AML-193 (cell line): ENCODE data around the gene TCEAL9.
"Not testable (repeated sequence)": the region's sequence is repeated elsewhere in the genome, so short reads cannot be mapped to it uniquely, and the experiment has no call there.

Experiments used
- DNase-seq, 2 experiments: peaks; one replicate each; lab custom pipeline; 2025; lab: John Stamatoyannopoulos, UW

The TCEAL9 gene

DNA sequence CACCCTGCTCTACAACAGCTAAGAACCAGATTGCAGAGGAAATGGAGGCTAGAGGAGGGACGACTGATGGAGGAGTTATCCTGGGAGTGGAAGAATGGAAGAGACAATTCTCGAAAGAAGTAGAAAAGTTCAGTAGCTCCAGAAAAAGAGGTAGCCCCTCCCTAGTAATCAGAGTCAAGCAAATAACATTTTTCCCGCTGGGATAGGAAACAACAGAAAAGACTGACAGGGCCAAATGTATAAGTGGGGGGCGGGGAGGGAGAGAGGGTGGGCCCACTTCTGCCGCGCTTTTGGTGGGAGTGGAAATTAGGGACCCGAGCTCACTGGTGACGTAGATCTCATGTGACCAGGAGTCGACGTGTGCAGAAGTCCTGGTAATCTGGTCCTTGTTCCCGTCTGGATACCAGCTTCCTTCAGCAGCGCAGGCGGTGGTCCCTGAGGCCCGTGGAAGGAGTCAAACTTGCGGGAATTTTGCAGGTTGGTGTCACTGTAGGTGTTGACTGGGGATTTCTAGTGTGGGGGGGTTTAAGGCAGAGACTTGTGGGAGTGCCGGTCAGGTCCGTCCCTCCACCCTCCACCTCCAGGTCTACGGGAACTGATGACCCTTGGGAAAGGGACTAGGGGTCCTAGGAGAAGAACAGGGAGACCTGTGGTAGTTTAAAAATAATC is at the start of gene TCEAL9:
Gene TCEAL9 (plus strand): TSS at position 377 of the 669 bp plus-strand sequence. CDS start 1,179 bp downstream, outside the sequence.
- DNase-seq: no peak

GRCh38 chrX:103309860-103310554 is 46.3 kb upstream of the TCEAL9 start:
- no peak for DNase-seq

- no peak for DNase-seq
These were observed 45.5 kb upstream of the TCEAL9 start, which contains the start of gene BEX2 for GRCh38 chrX:103310555-103311398. Gene BEX2, minus strand, starts transcription at chrX:103310990. Its CDS starts 1,014 bp downstream, at chrX:103309976.

- no peak for DNase-seq
These were observed 44.9 kb upstream of the TCEAL9 start for GRCh38 chrX:103311399-103311780.

GRCh38 chrX:103329991-103330390 is 26.3 kb upstream of the TCEAL9 start, which contains the start of gene TCEAL7:
Gene TCEAL7, plus strand, starts transcription at chrX:103330239. Its CDS starts 1,165 bp downstream, at chrX:103331404.
- DNase-seq: no peak

DNA sequence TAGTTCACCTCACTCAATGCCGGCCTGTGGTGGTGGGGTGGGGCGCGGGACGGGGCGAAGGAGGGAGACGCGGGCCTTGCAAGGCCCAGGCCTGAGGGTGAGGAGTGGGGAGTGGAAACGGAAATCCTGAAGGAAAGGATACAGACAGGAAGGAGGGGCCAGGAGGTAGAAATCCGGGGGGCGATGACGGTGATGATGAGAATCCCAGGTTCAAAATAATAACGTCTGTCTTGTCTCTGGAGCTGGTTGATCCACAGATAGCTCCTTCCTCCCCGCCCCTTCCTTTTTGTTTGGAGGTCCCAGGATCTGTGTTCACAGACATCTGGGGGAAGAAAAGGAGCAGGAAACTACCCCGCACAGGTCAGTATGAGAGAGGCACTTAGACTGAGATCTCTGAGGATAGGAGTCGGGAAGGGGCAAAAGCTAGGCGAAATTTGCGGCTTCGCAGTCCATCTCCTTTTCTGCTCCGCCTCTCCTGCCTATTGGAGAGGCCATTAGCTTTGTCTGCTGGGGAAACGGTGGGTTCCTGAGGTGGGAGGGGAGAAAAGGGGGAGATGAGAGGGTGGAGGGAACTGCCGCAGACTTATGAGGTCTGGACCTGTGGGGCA is 25.5 kb upstream of the TCEAL9 start:
- DNase-seq: no peak

GRCh38 chrX:103338663-103339062 is 17.6 kb upstream of the TCEAL9 start:
- DNase-seq: no peak

DNA sequence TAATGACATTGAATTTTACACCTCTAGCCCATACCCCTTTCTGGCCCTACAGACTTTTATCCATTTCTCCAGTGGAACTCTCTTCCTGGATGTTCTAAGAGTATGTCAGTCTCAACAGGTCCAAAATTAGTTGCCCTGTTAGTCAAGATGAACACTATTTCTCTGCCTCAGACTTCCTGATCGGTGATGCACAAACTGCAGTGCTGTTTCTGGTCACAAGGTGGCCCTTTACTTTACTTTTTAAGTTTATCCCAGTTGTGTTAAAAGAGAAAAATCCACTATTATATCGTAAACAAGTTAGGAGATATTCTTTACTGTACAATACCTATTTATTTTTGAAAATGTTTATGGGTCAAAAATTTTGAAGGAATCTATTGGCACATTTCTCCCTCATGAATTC is 13.2 kb upstream of the TCEAL9 start:
- DNase-seq: peak in 1 of 2 experiments; percentile 5

- DNase-seq: no peak
These were observed 11.7 kb upstream of the TCEAL9 start for GRCh38 chrX:103344606-103345005.

- no peak for DNase-seq
These were observed 8.5 kb upstream of the TCEAL9 start for GRCh38 chrX:103347682-103348397.

DNA sequence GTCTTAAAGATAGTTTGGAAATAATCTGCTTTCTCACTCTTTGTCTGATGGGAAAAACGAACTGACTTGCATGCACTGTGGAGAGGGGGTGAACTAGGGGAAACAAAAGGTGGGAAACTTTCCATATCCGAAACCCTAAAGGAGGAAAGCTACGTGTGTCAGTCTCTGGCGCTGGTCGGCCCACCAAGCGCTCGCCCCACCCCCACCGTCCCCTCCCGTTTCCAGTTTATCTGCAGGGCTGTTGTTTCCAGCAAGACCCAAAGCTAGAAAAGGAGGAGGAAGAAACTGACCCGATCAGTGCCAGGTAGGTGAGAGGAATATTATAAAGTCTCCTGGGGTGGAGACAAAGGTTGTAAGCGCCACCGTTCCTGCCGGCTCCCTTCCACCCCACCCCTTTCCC is 552 bp downstream of the TCEAL9 start:
- DNase-seq: no peak

DNA sequence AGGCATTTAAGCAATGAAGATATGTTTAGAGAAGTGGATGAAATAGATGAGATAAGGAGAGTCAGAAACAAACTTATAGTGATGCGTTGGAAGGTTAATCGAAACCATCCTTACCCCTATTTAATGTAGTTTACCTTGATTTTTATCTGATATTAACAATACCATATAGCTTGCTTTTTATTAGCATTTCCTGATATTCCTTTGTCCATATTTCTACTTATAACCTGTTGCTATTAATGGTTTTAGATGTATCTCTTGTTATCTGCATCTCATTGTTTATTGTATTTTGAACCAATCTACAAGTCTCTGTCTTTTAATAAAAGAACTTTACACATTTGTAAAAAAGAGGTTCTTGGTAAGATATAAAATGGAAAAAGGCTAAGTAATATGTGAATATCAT is 1.6 kb downstream of the TCEAL9 start:
- DNase-seq: no peak

DNA sequence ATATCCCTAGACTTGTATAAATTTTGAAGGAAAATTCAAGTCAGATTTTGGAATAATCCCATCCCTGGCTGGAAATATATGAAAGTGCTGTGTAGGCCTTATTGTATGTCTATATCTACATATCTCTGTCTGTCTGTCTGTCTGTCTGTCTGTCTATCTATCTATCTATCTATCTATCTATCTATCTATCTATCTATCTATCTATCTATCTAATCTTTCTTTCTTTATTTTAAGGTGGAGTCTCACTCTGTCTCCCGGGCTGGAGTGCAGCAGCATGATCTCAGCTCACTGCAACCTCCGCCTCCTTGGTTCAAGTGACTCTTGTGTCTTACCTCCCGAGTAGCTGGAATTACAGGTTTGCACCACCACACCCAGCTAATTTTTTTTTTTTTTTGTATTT is 3.3 kb downstream of the TCEAL9 start:
- DNase-seq: not testable (repeated sequence)

GRCh38 chrX:103360092-103360491 is 3.8 kb downstream of the TCEAL9 start:
- DNase-seq: no peak

- no peak for DNase-seq
These were observed 4.6 kb downstream of the TCEAL9 start for GRCh38 chrX:103360916-103361315.

DNA sequence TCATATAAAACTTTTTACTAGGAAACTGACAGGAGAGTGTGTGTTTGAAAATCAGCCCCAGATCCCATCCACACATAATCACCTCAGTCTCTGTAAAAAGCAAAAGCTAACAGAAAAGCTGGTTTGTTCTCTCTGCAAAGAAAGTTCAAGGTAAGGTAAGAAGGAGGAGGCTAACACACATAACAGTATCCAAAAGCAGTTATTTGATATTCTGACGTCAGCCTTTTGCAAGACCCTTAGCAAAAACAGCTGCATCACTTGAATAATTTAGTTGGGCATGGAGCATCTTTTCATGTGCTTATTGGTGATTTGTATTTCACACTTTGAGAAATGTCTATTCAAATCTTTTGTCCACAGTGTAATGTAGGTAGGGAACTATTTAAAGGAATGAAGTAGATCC is 5.5 kb downstream of the TCEAL9 start:
- DNase-seq: no peak

GRCh38 chrX:103362474-103362873 is 6.2 kb downstream of the TCEAL9 start:
- no peak for DNase-seq

DNA sequence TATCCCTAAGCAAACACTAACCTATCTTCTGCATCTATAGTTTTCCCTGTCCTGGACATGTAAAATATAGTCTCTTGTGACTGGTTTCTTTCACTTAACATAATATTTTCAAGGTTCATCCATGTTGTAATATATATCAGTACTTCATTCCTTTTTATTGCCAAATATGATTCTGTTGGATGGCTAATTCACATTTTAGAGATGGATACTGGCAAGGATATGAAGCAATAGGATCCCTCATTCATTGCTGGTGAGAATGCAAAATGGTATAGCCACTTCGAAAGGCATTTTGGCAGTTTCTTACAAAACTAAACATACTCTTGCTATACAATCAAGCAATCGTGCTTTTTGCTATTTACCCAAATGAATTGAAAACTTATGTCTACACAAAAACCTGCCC is 6.7 kb downstream of the TCEAL9 start:
- no peak for DNase-seq

DNA sequence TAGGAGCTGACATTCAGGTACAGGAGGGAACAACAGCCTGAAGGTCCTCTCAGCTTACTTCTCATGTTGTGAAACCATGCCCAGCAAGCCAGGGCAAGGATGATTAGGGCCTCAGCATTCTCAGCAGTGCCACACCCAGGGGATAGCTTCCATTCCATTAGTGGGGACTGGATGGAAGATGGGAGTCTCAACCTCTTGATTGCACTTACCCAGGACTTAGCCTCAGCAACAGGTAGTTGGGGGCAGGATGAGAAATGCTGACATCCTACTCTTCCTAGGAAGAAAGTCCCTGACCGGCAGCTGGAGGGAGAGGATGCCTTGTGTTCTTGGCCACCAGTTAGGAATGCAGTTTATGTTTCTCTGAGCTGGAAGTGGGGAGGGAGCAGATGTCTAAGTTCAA is 11.2 kb downstream of the TCEAL9 start:
- no peak for DNase-seq

DNA sequence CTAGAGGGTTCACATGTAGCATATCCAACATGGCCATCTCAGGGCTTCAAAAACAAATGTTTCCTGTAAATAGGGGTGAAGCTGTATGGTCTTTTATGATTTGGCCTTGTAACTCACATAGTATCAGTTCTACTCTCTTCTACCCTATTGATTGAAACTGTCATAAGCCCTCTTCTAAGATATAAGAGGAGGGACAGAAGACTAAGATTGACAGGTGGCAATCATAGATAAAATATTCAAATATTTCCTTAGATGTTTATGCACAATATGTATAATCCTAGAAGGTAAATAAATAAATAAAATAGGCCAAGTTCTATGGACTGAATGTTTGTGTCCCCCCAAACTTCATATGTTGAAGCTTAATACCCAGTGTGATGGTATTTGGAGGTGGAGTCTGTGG is 13.2 kb downstream of the TCEAL9 start:
- DNase-seq: no peak

GRCh38 chrX:103372886-103373285 is 16.6 kb downstream of the TCEAL9 start:
- DNase-seq: no peak
